GM10248 (cell line): Measurements from ENCODE around the gene CFAP61.

ENCODE experiments used
- CTCF ChIA-PET: fragments of 300-600 bp; sonication (Branson Sonifier 250); formaldehyde crosslinking; extraction: SDS; loops from one replicate; lab custom pipeline; 2021; ENCODE audit warnings: antibody characterized with exemption; lab: Yijun Ruan, JAX
- POLR2A ChIA-PET: fragments of 350-650 bp; sonication (Branson Sonifier 250); formaldehyde crosslinking; extraction: SDS; loops from one replicate; lab custom pipeline; 2020; ENCODE audit warnings: antibody characterized with exemption; lab: Yijun Ruan, JAX
- DNase-seq: peaks from one replicate; pipeline ENCODE4 v3.0.0; 2012; ENCODE audit errors: extremely low spot score
- TF ChIP-seq, protein P1 (sequence below): IDR thresholded peaks from 2 replicates; pipeline ENCODE4 v1.5.1; 2012; ENCODE audit warnings: mild to moderate bottlenecking, low read depth; ENCODE audit errors: extremely low read depth, missing control alignments, control extremely low read depth

Gene CFAP61

GRCh38 chr20:20253039-20253743 is 200.9 kb downstream of the CFAP61 start:
- ChIA-PET CTCF (interaction anchor here (1.2 to 5.0 kb wide), 2 partner anchors 13 to 15 kb away, joined by 3 to 34 read pairs; no protein-coding TSS in a partner anchor), POLR2A (no interaction called here)
- no peak for DNase-seq
- TF ChIP-seq, protein P1, sequence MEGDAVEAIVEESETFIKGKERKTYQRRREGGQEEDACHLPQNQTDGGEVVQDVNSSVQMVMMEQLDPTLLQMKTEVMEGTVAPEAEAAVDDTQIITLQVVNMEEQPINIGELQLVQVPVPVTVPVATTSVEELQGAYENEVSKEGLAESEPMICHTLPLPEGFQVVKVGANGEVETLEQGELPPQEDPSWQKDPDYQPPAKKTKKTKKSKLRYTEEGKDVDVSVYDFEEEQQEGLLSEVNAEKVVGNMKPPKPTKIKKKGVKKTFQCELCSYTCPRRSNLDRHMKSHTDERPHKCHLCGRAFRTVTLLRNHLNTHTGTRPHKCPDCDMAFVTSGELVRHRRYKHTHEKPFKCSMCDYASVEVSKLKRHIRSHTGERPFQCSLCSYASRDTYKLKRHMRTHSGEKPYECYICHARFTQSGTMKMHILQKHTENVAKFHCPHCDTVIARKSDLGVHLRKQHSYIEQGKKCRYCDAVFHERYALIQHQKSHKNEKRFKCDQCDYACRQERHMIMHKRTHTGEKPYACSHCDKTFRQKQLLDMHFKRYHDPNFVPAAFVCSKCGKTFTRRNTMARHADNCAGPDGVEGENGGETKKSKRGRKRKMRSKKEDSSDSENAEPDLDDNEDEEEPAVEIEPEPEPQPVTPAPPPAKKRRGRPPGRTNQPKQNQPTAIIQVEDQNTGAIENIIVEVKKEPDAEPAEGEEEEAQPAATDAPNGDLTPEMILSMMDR: no peak

DNA sequence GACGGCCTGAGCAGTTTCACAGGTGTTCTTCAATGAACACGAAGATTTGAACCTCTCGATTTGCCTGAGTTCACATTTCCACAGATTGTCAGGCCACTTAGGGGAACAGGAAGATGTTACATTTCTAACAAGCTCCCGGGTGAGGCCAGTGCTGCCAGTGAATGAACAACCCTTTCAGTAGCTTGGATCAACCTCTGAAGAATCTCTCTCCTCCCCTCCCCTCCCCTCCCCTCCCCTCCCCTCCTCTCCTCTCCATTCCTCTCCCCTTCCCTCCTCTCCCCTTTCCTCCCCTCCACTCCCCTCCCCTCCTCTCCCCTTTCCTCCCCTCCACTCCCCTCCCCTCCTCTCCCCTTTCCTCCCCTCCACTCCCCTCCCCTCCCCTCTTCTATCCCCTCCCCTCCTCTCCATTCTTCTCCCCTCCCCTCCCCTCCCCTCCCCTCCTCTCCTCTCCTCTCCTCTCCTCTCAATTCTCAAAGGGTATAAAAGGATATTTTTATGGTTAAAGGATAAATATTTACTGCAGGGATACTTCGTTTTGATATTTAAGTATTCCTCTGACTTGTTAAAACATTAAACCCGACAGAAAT is 201.5 kb downstream of the CFAP61 start:
- ChIA-PET CTCF (interaction anchor here (1.2 to 5.0 kb wide), 3 partner anchors 13 to 80 kb away, joined by 3 to 34 read pairs (median 7); no protein-coding TSS in a partner anchor), POLR2A (no interaction called here)
- DNase-seq: no peak
- TF ChIP-seq, protein P1: no peak

DNA sequence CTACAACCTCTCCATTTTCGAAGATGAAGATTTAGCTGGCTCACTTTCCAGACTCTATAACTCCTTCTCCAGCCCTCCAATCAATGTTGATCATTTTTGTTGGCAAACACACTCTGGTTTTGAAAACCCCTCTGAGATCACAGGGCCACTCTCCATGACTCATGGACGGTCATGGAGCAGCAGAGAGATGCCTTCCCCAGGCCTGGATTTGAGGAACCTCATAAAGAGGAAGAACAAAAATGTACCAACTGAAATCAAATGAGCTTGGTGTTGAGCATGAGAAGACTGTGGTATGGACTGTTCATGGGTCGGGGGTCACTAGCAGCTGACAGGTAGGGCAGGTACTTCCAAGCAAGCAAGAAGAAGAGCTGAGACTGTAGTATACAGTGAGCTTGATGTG is 202.8 kb downstream of the CFAP61 start:
- CTCF ChIA-PET: interaction anchor here (0.7 to 5.0 kb wide), 4 partner anchors 11 to 79 kb away, joined by 3 to 34 read pairs (median 5); no protein-coding TSS in a partner anchor
- no peak for DNase-seq
- TF ChIP-seq, protein P1: no peak
- POLR2A ChIA-PET: no interaction called here

DNA sequence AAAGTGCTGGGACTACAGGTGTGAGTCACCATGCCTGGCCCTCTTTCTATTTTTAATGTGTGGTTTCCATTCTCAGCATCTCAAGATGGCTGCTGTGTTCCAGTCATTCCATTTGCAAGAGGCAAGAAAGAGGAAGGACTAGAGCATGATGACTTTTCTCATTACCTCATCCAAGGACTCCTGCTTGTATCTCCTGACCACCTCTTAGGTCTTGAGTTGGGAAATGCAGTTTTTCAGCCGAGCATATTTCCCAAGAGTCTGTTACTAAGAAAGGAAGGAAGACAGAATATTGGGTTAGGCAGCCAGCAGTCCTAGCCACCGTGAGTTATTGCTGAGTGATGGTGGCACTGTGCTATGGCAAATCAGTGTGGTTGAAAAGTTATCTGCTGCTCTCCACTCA is 207.2 kb downstream of the CFAP61 start:
- ChIA-PET POLR2A (no interaction called here), CTCF (interaction anchor here (1.0 to 2.1 kb wide), 3 partner anchors 10 to 22 kb away, joined by 3 to 9 read pairs (median 8); no protein-coding TSS in a partner anchor)
- TF ChIP-seq, protein P1: no peak
- DNase-seq: no peak

GRCh38 chr20:20261159-20261558 is 208.8 kb downstream of the CFAP61 start:
- no peak for DNase-seq
- TF ChIP-seq, protein P1: no peak
- ChIA-PET CTCF (interaction anchor here (1.6 to 2.1 kb wide), 2 partner anchors 12 to 23 kb away, joined by 8 to 9 read pairs; no protein-coding TSS in a partner anchor), POLR2A (no interaction called here)

DNA sequence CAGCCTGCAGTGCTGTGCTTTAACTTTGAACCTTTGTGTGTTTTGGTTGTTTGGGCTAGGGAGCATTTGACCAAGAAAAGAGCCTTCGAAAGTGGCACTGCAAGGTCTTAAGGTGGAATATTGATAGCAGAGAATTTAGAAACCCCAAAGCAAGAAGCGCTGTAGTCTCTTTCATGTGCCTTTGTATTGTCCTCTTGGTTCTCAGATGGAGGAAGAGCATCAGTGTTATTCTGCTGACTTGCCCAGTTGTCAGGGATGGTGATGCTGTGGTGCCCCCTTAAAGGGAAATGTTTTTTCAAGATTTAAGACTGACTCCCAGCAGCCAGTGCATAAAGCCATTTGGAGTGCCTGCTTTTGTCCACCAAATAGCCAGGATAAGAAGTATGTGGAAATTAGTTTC is 212.9 kb downstream of the CFAP61 start:
- TF ChIP-seq, protein P1: no peak
- ChIA-PET POLR2A (no interaction called here), CTCF (interaction anchor here (1.0 kb wide), 1 partner anchor 9 kb away, joined by 3 read pairs; no protein-coding TSS in a partner anchor)
- DNase-seq: no peak
